Common myeloid progenitor, CD34-positive (primary cell): Measurements from ENCODE around the gene ECSCR.
A peak's percentile ranks its signal among the peaks of the same experiment; 100 is the strongest.
"Not testable (repeated sequence)": the region's sequence is repeated elsewhere in the genome, so short reads cannot be mapped to it uniquely, and the experiment has no call there.

Source experiments
- CTCF ChIA-PET: fragments of 350-600 bp; sonication (Branson Sonifier 250); formaldehyde crosslinking; loops from one replicate; lab custom pipeline; 2021; ENCODE audit warnings: antibody characterized with exemption; lab: Charles Lee
- POLR2A ChIA-PET: fragments of 350-600 bp; sonication (Branson Sonifier 250); formaldehyde crosslinking; loops from one replicate; lab custom pipeline; 2021; ENCODE audit warnings: antibody characterized with exemption; lab: Charles Lee
- DNase-seq, 3 donors: peaks; one replicate each; pipeline versions ENCODE4 v3.0.0 to v3.0.0-alpha.2; 2013
- H3K27ac ChIP-seq, 2 experiments: 1 replicate in 1 of 2; 2 replicates in 1 of 2; pipeline ENCODE4 v1.7.0; 2013; ENCODE audit warnings: inconsistent platforms in 2 of 2, low read length in 2 of 2, mild to moderate bottlenecking in 2 of 2, low read depth in 1 of 2, moderate library complexity in 1 of 2; ENCODE audit not compliant: severe bottlenecking in 2 of 2, insufficient read depth in 1 of 2, poor library complexity in 1 of 2
- H3K27me3 ChIP-seq, 5 experiments: replicated peaks in 2 of 5; 1 replicate in 3 of 5; 2 replicates in 2 of 5; pipeline versions ENCODE4 v1.6.1 to v1.7.0; 2013; ENCODE audit warnings: low read length in 4 of 5, mild to moderate bottlenecking in 2 of 5, moderate library complexity in 2 of 5, inconsistent platforms in 1 of 5; ENCODE audit not compliant: insufficient read depth in 5 of 5, control insufficient read depth in 4 of 5
- H3K36me3 ChIP-seq, 4 experiments: 1 replicate in 2 of 4; 2 replicates in 2 of 4; pipeline versions ENCODE4 v1.6.1 to v1.7.0; 2013; ENCODE audit warnings: low read length in 3 of 4, control low read depth in 1 of 4, mild to moderate bottlenecking in 1 of 4; ENCODE audit not compliant: control insufficient read depth in 4 of 4, insufficient read depth in 4 of 4
- H3K4me1 ChIP-seq, 4 experiments: 1 replicate in 3 of 4; 2 replicates in 1 of 4; pipeline versions ENCODE4 v1.6.1 to v1.7.1; 2013; ENCODE audit warnings: low read length in 3 of 4, mild to moderate bottlenecking in 3 of 4, control low read depth in 1 of 4, inconsistent platforms in 1 of 4, moderate library complexity in 1 of 4; ENCODE audit not compliant: control insufficient read depth in 4 of 4, insufficient read depth in 4 of 4; ENCODE audit errors: control extremely low read depth in 1 of 4
- H3K4me3 ChIP-seq, 7 experiments: 1 replicate in 4 of 7; 2 replicates in 3 of 7; pipeline versions ENCODE4 v1.5.1 to v1.7.0; 2013; ENCODE audit warnings: mild to moderate bottlenecking in 7 of 7, low read length in 6 of 7, moderate library complexity in 6 of 7, inconsistent platforms in 2 of 7, low read depth in 2 of 7, control low read depth in 1 of 7; ENCODE audit not compliant: insufficient read depth in 4 of 7, control insufficient read depth in 1 of 7; ENCODE audit errors: extremely low read depth in 1 of 7
- H3K9me3 ChIP-seq, 5 experiments: 1 replicate in 4 of 5; 2 replicates in 1 of 5; pipeline versions ENCODE4 v1.6.1 to v1.7.1; 2013; ENCODE audit warnings: low read length in 4 of 5, mild to moderate bottlenecking in 2 of 5, inconsistent platforms in 1 of 5, low read depth in 1 of 5, moderate library complexity in 1 of 5; ENCODE audit not compliant: control insufficient read depth in 4 of 5, insufficient read depth in 2 of 5; ENCODE audit errors: control extremely low read depth in 1 of 5
- WGBS: methylation state at CpG from one replicate; pipeline ENCODE4 v1.1.5; 2013; ENCODE audit not compliant: insufficient coverage; 5-methylcytosine and 5-hydroxymethylcytosine counted together

Gene ECSCR

DNA sequence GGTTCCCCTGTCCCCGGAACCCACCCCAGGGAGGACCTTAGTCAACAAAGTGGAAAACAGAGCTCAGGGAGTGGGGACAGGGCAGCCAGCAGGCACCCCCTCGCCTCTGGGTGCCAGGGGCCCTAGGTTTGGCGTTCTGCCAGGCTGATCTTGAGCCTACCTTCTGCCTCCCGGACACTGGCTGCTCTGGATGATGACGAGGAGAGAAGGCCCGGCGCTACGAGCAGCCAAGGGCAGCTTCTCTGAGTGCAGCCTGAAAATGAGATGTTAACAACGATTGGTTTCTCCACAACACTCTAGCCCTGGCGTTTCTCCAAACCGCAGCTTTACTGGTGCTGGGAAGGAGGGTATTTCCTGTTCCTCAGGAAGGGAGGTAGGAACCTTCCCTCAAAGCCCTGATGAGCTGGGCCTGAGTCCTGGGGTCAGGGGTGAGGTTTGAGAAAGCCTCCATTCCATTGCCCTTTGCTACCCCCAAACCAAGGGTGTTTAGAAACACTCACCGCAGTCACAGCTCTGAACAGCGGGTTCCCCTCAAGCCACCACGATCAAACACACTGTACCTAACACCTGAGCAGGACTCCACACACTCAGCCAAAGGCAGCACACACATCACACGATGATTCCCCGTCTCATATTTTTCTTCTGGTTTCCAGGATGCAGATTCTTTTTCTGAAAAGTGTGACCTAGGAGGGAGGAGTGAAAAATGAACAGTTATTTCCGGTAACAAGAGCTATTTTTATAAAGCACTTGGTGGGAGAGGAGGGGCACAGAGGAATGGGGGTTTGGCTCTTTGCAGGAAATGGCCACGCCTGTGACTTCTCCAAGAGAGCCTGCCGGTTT lies 19.7 kb upstream of the ECSCR start, which contains the start of gene STING1:
Gene STING1, minus strand, starts transcription at position 709 of the 840 bp plus-strand sequence. CDS start 1,054 bp downstream, outside the sequence.
- H3K4me1 ChIP-seq, result peaks cover 12 to 71% (median 59%) of the 10 kb centered on the region in 4 experiments
- H3K9me3 ChIP-seq, result no peaks in the 10 kb centered on the region
- H3K27ac ChIP-seq, result peak within 1 kb of the TSS; percentile 81 to 91
- ChIA-PET POLR2A (interaction anchor here (0.6 to 2.6 kb wide), 14 partner anchors 9 to 156 kb away, joined by 3 to 15 read pairs (median 4); partner anchors contain the start of genes SMIM33 and UBE2D2), CTCF (interaction anchor here (0.6 to 10.3 kb wide), 22 partner anchors 9 to 195 kb away, joined by 3 to 112 read pairs (median 5); partner anchors contain the start of genes DNAJC18 and SMIM33)
- H3K36me3 ChIP-seq, result peaks cover 0 to 23% (median 16%) of the 10 kb centered on the region in 4 experiments
- peak; percentile 86 to 93 (median 92) for DNase-seq
- no peaks in the 10 kb centered on the region for H3K27me3 ChIP-seq
- 0% methylated on average over 16 of the region's 19 CpGs for WGBS
- H3K4me3 ChIP-seq, result peak within 1 kb of the TSS; percentile 40 to 89 (median 79)

DNA sequence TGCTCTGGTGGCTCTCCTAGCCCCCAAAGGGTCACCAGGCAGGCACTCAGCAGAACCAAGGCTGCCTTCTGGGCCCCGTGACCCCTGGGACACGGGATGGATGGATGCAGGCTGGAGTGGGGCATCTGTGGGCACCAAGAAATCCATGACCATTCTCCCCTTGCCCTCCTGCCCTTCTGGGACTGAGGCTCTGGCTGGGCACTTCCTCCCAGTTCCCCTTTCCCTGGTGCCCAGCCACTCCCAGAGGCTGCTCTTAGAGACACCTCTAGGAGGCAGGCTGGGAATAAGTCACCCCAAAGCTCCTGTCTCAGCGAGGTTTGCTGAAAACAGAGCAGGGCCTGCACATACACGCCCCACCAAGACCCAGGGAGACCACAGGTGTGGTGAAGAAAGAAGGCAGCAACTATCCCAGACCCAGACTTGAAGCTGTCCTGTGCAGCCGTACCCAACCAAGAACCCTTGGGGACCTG lies 19.1 kb upstream of the ECSCR start:
- H3K4me3 ChIP-seq, result peak overlapping the region; percentile 40 to 89 (median 79)
- H3K27ac ChIP-seq, result peak overlapping the region; percentile 81 to 91
- WGBS, result 0% methylated on average over 3 of the region's 5 CpGs
- H3K9me3 ChIP-seq, result no peaks in the 10 kb centered on the region
- no peaks in the 10 kb centered on the region for H3K27me3 ChIP-seq
- POLR2A ChIA-PET, result interaction anchor here (1.0 to 2.6 kb wide), 11 partner anchors 8 to 157 kb away, joined by 3 to 15 read pairs (median 5); partner anchors contain the start of gene SMIM33
- peaks cover 12 to 77% (median 65%) of the 10 kb centered on the region in 4 experiments for H3K4me1 ChIP-seq
- DNase-seq, result no peak
- CTCF ChIA-PET, result interaction anchor here (1.2 to 10.3 kb wide), 20 partner anchors 8 to 194 kb away, joined by 3 to 112 read pairs (median 6); partner anchors contain the start of genes DNAJC18 and SMIM33
- peaks cover 0 to 28% (median 19%) of the 10 kb centered on the region in 4 experiments for H3K36me3 ChIP-seq

DNA sequence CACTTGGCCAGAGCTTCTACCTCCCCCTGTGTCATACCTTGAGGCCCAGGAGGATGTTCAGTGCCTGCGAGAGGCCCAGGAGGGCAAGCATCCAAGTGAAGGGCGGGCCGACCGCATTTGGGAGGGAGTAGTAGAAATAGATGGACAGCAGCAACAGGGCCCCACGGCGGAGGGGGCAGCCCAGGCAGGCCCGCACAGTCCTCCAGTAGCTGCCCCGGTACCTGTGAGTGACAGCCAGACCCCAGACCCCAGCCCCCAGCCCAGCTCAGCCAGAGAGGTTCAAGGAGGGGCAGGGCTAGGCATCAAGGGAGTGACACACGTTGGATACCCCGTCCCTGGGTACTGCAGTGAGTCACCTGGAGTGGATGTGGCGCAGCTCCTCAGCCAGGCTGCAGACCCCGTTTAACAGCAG lies 18.6 kb upstream of the ECSCR start:
- Histone ChIP-seq H3K36me3 (peaks cover 0 to 32% (median 19%) of the 10 kb centered on the region in 4 experiments), H3K4me1 (peaks cover 12 to 81% (median 68%) of the 10 kb centered on the region in 4 experiments), H3K27ac (peak overlapping the region; percentile 81 to 91), H3K4me3 (peak overlapping the region; percentile 40 to 89 (median 79)), H3K27me3 (no peaks in the 10 kb centered on the region), H3K9me3 (no peaks in the 10 kb centered on the region)
- 7% methylated on average over 11 of the region's 12 CpGs for WGBS
- peak in 2 of 3 donors; percentile 53 to 66 for DNase-seq
- POLR2A ChIA-PET, result interaction anchor here (1.1 to 2.6 kb wide), 4 partner anchors 10 to 93 kb away, joined by 4 to 15 read pairs (median 4); partner anchors contain the start of gene SMIM33
- CTCF ChIA-PET, result interaction anchor here (0.9 to 10.3 kb wide), 12 partner anchors 9 to 58 kb away, joined by 3 to 112 read pairs (median 4); partner anchors contain the start of genes DNAJC18 and SMIM33

DNA sequence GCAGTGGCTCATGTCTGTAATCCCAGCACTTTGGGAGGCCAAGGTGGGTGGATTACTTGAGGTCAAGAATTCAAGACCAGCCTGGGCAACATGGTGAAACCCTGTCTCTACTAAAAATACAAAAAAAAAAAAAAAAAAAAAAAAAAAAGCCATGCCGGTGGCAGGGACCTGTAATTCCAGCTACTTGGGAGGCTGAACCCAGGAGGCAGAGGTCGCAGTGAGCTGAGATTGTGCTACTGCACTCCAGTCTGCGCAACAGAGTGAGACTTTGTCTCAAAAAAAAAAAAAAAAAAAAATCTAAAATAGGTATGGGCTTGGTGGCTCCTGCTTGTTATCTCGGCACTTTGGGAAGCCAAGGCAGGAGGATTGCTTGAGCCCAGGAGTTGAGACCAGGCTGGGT lies 17.2 kb upstream of the ECSCR start:
- not testable (repeated sequence) for H3K9me3 ChIP-seq, H3K27me3 ChIP-seq, DNase-seq
- Histone ChIP-seq H3K4me3 (peak overlapping the region in 1 of 7 experiments; percentile 10), H3K27ac (peak overlapping the region in 1 of 2 experiments; percentile 91), H3K4me1 (peaks cover 14 to 93% (median 80%) of the 10 kb centered on the region in 4 experiments), H3K36me3 (peaks cover 0 to 40% (median 23%) of the 10 kb centered on the region in 4 experiments)
- CTCF ChIA-PET, result interaction anchor here (0.9 to 10.3 kb wide), 6 partner anchors 16 to 59 kb away, joined by 3 to 112 read pairs (median 16); partner anchors contain the start of gene DNAJC18
- POLR2A ChIA-PET, result interaction anchor here (0.7 kb wide), 2 partner anchors 57 to 85 kb away, joined by 3 to 5 read pairs; no protein-coding TSS in a partner anchor
- 100% methylated on average over 2 of the region's 4 CpGs for WGBS

DNA sequence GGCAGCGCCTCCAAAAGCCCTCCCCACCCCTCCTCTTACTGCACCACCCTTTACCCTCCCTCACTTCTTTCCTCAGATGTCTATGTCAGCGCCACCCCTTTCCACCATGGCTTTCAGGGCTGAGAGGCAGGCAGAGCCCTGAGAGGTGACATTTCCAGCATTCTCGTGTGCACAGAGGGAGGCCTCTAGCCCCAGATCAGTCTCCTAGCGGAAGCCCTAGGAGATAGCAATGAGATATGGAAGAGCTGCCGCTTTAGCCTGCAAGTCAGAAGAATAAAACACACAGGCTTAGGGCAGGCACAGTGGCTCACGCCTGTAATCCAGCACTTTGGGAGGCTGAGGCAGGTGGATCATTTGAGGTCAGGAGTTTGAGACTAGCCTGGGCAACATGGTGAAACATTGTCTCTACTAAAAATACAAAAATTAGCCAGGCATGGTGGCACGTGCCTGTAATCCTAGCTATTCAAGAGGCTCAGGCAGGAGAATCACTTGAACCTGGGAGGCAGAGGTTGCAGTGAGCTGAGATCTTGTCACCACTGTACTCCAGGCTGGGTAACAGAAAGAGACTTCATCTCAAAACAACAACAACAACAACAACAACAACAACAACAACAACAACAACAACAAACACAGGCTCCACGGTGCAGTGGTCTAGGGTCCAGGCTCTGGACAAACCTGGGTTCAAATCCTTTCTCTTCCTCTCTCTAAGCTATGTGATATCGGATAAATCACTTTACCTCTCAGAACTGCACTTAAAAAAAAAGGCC lies 16.3 kb upstream of the ECSCR start:
- H3K4me1 ChIP-seq, result peaks cover 20 to 96% (median 87%) of the 10 kb centered on the region in 4 experiments
- 85% methylated on average over 7 of the region's 9 CpGs for WGBS
- POLR2A ChIA-PET, result interaction anchor here (0.5 kb wide), 1 partner anchor 107 kb away, joined by 6 read pairs; no protein-coding TSS in a partner anchor

More for the DNA sequence above, 16.3 kb upstream of the ECSCR start:
- peaks cover 0 to 45% (median 23%) of the 10 kb centered on the region in 4 experiments for H3K36me3 ChIP-seq
- not testable (repeated sequence) for H3K27me3 ChIP-seq, H3K9me3 ChIP-seq, DNase-seq
- peak overlapping the region in 1 of 2 experiments; percentile 73 for H3K27ac ChIP-seq
- CTCF ChIA-PET, result interaction anchor here (1.2 to 10.3 kb wide), 9 partner anchors 10 to 55 kb away, joined by 3 to 112 read pairs (median 5); partner anchors contain the start of gene DNAJC18
- peak overlapping the region in 2 of 7 experiments; percentile 14 to 26 for H3K4me3 ChIP-seq
